H54 (cell line): ENCODE results near the gene RNF121.

ENCODE experiments used
- DNase-seq: peaks from one replicate; pipeline ENCODE4 v3.0.0; 2011; ENCODE audit warnings: low spot score, mixed read lengths; ENCODE audit not compliant: insufficient read length
- FAIRE-seq: peaks from 3 replicates; lab custom pipeline; 2011; peaks lifted over from hg19 to GRCh38; lab: Jason Lieb, UNC
- POLR2A ChIP-seq: IDR thresholded peaks from 2 replicates; pipeline ENCODE4 v1.6.1; 2011; ENCODE audit warnings: low read depth, mild to moderate bottlenecking, low read length

RNF121 gene

GRCh38 chr11:72037554-72038311, 108.9 kb downstream of the RNF121 start:
- no peak for DNase-seq
- no peak for FAIRE-seq
- no peak for TF ChIP-seq POLR2A

GRCh38 chr11:72038491-72038890, 109.6 kb downstream of the RNF121 start:
- FAIRE-seq (no peak), DNase-seq (no peak)
- TF ChIP-seq POLR2A = no peak

DNA sequence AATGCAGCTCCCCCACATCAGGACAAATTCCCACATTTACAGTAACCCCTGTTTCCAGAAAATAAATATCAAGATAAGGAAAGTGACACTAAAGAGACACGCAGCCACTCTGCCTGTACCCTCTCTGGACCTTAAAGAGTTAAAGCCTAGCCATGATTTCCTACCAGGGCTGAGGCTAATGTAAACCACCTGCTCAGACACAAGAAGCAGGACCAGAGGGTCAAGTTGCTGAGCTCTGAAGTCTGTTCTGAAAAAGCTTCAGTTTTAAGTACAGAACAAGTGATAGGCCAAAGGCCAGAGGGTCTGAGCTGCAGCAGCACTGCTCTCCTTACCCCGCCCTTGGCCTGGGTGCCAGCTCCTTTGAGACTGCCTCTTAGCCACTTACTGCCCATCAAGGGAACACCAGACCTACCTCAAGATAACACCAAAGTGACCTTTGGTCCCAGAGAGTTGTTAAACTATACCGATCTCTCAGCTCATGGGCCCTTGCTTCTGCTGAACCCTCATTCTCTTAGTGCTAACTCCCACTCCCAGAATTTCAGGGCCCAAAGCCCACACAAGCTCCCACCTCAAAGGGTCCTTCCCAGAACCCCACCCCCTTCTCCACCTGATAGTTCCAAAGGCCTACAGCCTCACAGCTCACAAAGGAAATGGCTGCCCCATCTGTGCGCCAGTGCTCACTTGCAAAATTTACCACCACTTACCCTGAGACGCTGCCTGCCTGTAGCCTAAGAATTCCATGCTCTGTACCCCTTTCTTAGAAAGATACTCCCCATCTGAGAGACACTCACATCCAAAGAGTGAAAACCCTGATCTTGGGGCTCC, 110.4 kb downstream of the RNF121 start:
- no peak for FAIRE-seq

DNA sequence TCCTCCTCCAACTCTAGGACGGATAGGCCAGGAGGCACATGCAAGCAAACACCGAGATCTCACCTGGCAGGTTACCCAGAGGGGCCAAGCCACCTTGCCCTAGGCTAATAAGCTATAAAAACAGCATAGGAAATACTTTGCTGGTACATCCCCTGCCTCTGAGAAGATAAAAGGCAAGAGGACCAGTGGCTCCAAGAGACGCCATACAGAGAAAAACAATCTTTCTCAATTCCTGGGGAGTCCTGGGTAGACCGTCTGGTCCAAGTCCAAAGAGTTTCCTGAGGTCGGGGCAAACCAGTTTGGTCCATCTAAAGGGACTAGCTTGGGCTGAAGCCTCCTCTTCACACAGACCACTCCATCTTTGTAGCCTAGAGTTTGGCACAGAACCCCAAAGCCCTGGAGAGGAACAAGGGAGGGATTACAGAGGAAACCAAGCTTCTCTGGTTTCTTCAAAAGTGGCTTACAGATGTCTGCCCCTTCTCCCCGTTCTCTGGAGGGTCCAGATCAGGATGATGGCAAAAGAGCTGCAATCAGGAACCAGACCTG, 111.1 kb downstream of the RNF121 start:
- TF ChIP-seq POLR2A = no peak
- FAIRE-seq = no peak

More for the DNA sequence above, 110.4 kb downstream of the RNF121 start:
- DNase-seq = no peak
- no peak for TF ChIP-seq POLR2A

GRCh38 chr11:72040491-72041363, 111.9 kb downstream of the RNF121 start:
- DNase-seq (peak; percentile 63), FAIRE-seq (no peak)
- TF ChIP-seq POLR2A = no peak

More for the DNA sequence above, 111.1 kb downstream of the RNF121 start:
- DNase-seq = no peak

GRCh38 chr11:72041364-72042063, 112.7 kb downstream of the RNF121 start:
- FAIRE-seq = no peak
- peak; percentile 43; the same call in 1 of the 2 replicates for TF ChIP-seq POLR2A
- DNase-seq = peak; percentile 55

GRCh38 chr11:72042064-72042745, 113.4 kb downstream of the RNF121 start:
- no peak for DNase-seq
- TF ChIP-seq POLR2A = no peak
- no peak for FAIRE-seq

GRCh38 chr11:72045849-72046248, 117.0 kb downstream of the RNF121 start:
- TF ChIP-seq POLR2A = no peak
- FAIRE-seq = no peak
- no peak for DNase-seq
